Colonic mucosa (tissue), 4 donors: ENCODE results near the gene SNX30. TPM values are rescaled to one million over a fixed set of nuclear protein-coding genes. Genes with fewer than 3 reads are reported as not detected.
"Not testable (repeated sequence)": the region's sequence is repeated elsewhere in the genome, so short reads cannot be mapped to it uniquely, and the experiment has no call there.

Experiments used
- DNase-seq: peaks from one replicate; pipeline ENCODE4 v3.0.0-alpha.2; 2020
- H3K27ac ChIP-seq: fragments of 200-600 bp; one replicate; pipeline ENCODE4 v1.8.0; 2021
- H3K27me3 ChIP-seq: fragments of 200-600 bp; one replicate; pipeline ENCODE4 v1.8.0; 2021
- H3K36me3 ChIP-seq: fragments of 200-600 bp; one replicate; pipeline ENCODE4 v1.8.0; 2021
- H3K4me1 ChIP-seq: fragments of 200-600 bp; one replicate; pipeline ENCODE4 v1.8.0; 2021; ENCODE audit warnings: mild to moderate bottlenecking
- H3K4me3 ChIP-seq: fragments of 200-600 bp; one replicate; pipeline ENCODE4 v1.8.0; 2021
- H3K9ac ChIP-seq, 2 donors: one replicate each; pipeline ENCODE4 v1.7.0; 2013; ENCODE audit warnings: control low read depth in 2 of 2, low read depth in 2 of 2, low read length in 2 of 2
- H3K9me3 ChIP-seq: fragments of 200-600 bp; one replicate; pipeline ENCODE4 v1.8.0; 2021
- CTCF ChIP-seq: fragments of 200-600 bp; IDR thresholded peaks from one replicate; pipeline ENCODE4 v1.8.0; 2022; ENCODE audit warnings: antibody characterized with exemption, mild to moderate bottlenecking
- intact Hi-C: fragments of 100-400 bp; cut with DNase I; formaldehyde crosslinking; loops from one replicate; pipeline ENCODE4 v1.14.1; 2022
- total RNA-seq, 2 donors: library from RNA; stranded (reverse); fragmentation: NEBNext Ultra II Directional in 1 of 2; extraction: Animal tissue kit (Norgen Biotek cat#: 25700) in 1 of 2; gene quantifications; one replicate each; pipeline ENCODE4 v1.2.1, GENCODE V29; 2021
- donor health status: healthy.
- donor health status: DM: no; HTN: no; CAD: no.
- donor health status: DM: no; HTN: no; CAD: no.

The SNX30 gene
- total RNA-seq, 2 donors from 2014 or later, result 17.1 to 30.3 TPM

GRCh38 chr9:112717661-112718331, 32.8 kb upstream of the SNX30 start, which contains the start of gene INIP:
INIP (minus strand) TSS chr9:112718117; CDS start chr9:112716485, 1,632 bp downstream.
- intact Hi-C loops, result loop anchor here (10.0 kb wide), 1 partner anchor 77 kb away; no protein-coding TSS in a partner anchor
- Histone ChIP-seq H3K9ac (peak within 1 kb of the TSS; percentile 92 to 98), H3K4me1 (no peaks in the 10 kb centered on the region), H3K9me3 (no peaks in the 10 kb centered on the region), H3K4me3 (peak within 1 kb of the TSS; percentile 64), H3K27ac (peak within 1 kb of the TSS; percentile 82), H3K27me3 (no peaks in the 10 kb centered on the region), H3K36me3 (no peaks in the 10 kb centered on the region)
- DNase-seq, result peak; percentile 97
- TF ChIP-seq CTCF, result no peak

GRCh38 chr9:112719241-112719691, 31.3 kb upstream of the SNX30 start:
- H3K27me3 ChIP-seq, result no peaks in the 10 kb centered on the region
- intact Hi-C loops, result loop anchor here (10.0 kb wide), 1 partner anchor 76 kb away; no protein-coding TSS in a partner anchor
- TF ChIP-seq CTCF, result no peak
- no peak overlapping the region for H3K27ac ChIP-seq
- no peaks in the 10 kb centered on the region for H3K9me3 ChIP-seq
- no peak overlapping the region for H3K9ac ChIP-seq
- no peaks in the 10 kb centered on the region for H3K36me3 ChIP-seq
- no peaks in the 10 kb centered on the region for H3K4me1 ChIP-seq
- H3K4me3 ChIP-seq, result no peak overlapping the region
- DNase-seq, result no peak

- no peak for DNase-seq
- H3K4me1 ChIP-seq, result no peaks in the 10 kb centered on the region
- H3K4me3 ChIP-seq, result no peak overlapping the region
- H3K36me3 ChIP-seq, result no peaks in the 10 kb centered on the region
- TF ChIP-seq CTCF, result no peak
- H3K9me3 ChIP-seq, result no peaks in the 10 kb centered on the region
- intact Hi-C loops, result loop anchor here (10.0 kb wide), 1 partner anchor 75 kb away; no protein-coding TSS in a partner anchor
- H3K27me3 ChIP-seq, result no peaks in the 10 kb centered on the region
- no peak overlapping the region for H3K9ac ChIP-seq
- no peak overlapping the region for H3K27ac ChIP-seq
Observed at GRCh38 chr9:112719696-112720095, 30.9 kb upstream of the SNX30 start.

GRCh38 chr9:112720113-112720780, 30.3 kb upstream of the SNX30 start:
- no peak for DNase-seq
- Histone ChIP-seq H3K9ac (no peak overlapping the region), H3K9me3 (no peaks in the 10 kb centered on the region), H3K27ac (no peak overlapping the region), H3K36me3 (no peaks in the 10 kb centered on the region), H3K4me1 (no peaks in the 10 kb centered on the region), H3K27me3 (no peaks in the 10 kb centered on the region), H3K4me3 (no peak overlapping the region)
- TF ChIP-seq CTCF, result no peak
- intact Hi-C loops, result no loop called here

- H3K4me1 ChIP-seq, H3K9me3 ChIP-seq, H3K4me3 ChIP-seq, DNase-seq, H3K27me3 ChIP-seq, H3K36me3 ChIP-seq, H3K9ac ChIP-seq, intact Hi-C loops, H3K27ac ChIP-seq: not testable (repeated sequence)
Observed at GRCh38 chr9:112722749-112723148, 27.8 kb upstream of the SNX30 start.

GRCh38 chr9:112725961-112726360, 24.6 kb upstream of the SNX30 start:
- Histone ChIP-seq H3K9ac (no peak overlapping the region), H3K27me3 (no peaks in the 10 kb centered on the region), H3K27ac (no peak overlapping the region), H3K36me3 (no peaks in the 10 kb centered on the region), H3K4me1 (no peaks in the 10 kb centered on the region), H3K4me3 (no peak overlapping the region), H3K9me3 (no peaks in the 10 kb centered on the region)
- intact Hi-C loops, result no loop called here
- TF ChIP-seq CTCF, result no peak
- DNase-seq, result no peak
